Ishikawa (cell line): ENCODE data around the gene HMGB1.

ENCODE experiments used
- CREB1 ChIP-seq: IDR thresholded peaks from 2 replicates; pipeline ENCODE4 v1.6.1; 2012; ENCODE audit warnings: low read depth
- EGR1 ChIP-seq: IDR thresholded peaks from 2 replicates; pipeline ENCODE4 v1.6.1; 2012
- EP300 ChIP-seq: IDR thresholded peaks from 2 replicates; pipeline ENCODE4 v1.6.1; 2012; ENCODE audit warnings: borderline replicate concordance
- MAX ChIP-seq: IDR thresholded peaks from 2 replicates; pipeline ENCODE4 v1.6.1; 2012
- RAD21 ChIP-seq: IDR thresholded peaks from 2 replicates; pipeline ENCODE4 v1.6.1; 2012; ENCODE audit warnings: low read depth
- TAF1 ChIP-seq: IDR thresholded peaks from 2 replicates; pipeline ENCODE4 v1.6.1; 2012; ENCODE audit warnings: low read depth, mild to moderate bottlenecking
- YY1 ChIP-seq: IDR thresholded peaks from 2 replicates; pipeline ENCODE4 v1.6.1; 2012; ENCODE audit warnings: low read depth
- TF ChIP-seq, protein P1 (sequence below): IDR thresholded peaks from 2 replicates; pipeline ENCODE4 v1.6.1; 2012; ENCODE audit warnings: low read depth, mild to moderate bottlenecking
- TF ChIP-seq, protein P2 (sequence below): IDR thresholded peaks from 2 replicates; pipeline ENCODE4 v1.6.1; 2012

GRCh38 chr13:30496147-30496546 lies 30.4 kb upstream of the HMGB1 start:
- no peak for TF ChIP-seq RAD21
- no peak for TF ChIP-seq CREB1
- no peak for TF ChIP-seq MAX
- no peak for TF ChIP-seq TAF1
- TF ChIP-seq, protein P1, sequence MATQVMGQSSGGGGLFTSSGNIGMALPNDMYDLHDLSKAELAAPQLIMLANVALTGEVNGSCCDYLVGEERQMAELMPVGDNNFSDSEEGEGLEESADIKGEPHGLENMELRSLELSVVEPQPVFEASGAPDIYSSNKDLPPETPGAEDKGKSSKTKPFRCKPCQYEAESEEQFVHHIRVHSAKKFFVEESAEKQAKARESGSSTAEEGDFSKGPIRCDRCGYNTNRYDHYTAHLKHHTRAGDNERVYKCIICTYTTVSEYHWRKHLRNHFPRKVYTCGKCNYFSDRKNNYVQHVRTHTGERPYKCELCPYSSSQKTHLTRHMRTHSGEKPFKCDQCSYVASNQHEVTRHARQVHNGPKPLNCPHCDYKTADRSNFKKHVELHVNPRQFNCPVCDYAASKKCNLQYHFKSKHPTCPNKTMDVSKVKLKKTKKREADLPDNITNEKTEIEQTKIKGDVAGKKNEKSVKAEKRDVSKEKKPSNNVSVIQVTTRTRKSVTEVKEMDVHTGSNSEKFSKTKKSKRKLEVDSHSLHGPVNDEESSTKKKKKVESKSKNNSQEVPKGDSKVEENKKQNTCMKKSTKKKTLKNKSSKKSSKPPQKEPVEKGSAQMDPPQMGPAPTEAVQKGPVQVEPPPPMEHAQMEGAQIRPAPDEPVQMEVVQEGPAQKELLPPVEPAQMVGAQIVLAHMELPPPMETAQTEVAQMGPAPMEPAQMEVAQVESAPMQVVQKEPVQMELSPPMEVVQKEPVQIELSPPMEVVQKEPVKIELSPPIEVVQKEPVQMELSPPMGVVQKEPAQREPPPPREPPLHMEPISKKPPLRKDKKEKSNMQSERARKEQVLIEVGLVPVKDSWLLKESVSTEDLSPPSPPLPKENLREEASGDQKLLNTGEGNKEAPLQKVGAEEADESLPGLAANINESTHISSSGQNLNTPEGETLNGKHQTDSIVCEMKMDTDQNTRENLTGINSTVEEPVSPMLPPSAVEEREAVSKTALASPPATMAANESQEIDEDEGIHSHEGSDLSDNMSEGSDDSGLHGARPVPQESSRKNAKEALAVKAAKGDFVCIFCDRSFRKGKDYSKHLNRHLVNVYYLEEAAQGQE, result no peak
- TF ChIP-seq EP300, result no peak
- TF ChIP-seq YY1, result no peak
- TF ChIP-seq, protein P2, sequence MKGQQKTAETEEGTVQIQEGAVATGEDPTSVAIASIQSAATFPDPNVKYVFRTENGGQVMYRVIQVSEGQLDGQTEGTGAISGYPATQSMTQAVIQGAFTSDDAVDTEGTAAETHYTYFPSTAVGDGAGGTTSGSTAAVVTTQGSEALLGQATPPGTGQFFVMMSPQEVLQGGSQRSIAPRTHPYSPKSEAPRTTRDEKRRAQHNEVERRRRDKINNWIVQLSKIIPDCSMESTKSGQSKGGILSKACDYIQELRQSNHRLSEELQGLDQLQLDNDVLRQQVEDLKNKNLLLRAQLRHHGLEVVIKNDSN, result no peak
- no peak for TF ChIP-seq EGR1
